Vagina (tissue), 2 donors: ENCODE results near the gene APP. TPM values are rescaled to one million over a fixed set of nuclear protein-coding genes. Genes with fewer than 3 reads are reported as not detected.

Experiments
- DNase-seq, 2 donors: peaks; one replicate each; pipeline ENCODE4 v3.0.0-alpha.2; 2017; ENCODE audit errors: extremely low spot score in 2 of 2
- H3K27ac ChIP-seq: fragments of 200-600 bp; sonication (generic); one replicate; pipeline ENCODE4 v1.5.1; 2019
- H3K27me3 ChIP-seq: fragments of 200-600 bp; sonication (generic); one replicate; pipeline ENCODE4 v1.5.1; 2019
- H3K36me3 ChIP-seq, 2 donors: fragments of 200-600 bp; sonication (generic); one replicate each; pipeline ENCODE4 v1.5.1; 2017 to 2019
- H3K4me1 ChIP-seq: fragments of 200-600 bp; sonication (generic); one replicate; pipeline ENCODE4 v1.5.1; 2019
- H3K4me3 ChIP-seq, 2 donors: fragments of 200-600 bp; sonication (generic); 1 replicate in 1 of 2; 2 replicates in 1 of 2; pipeline ENCODE4 v1.5.1; 2016 to 2019
- H3K9me3 ChIP-seq: fragments of 200-600 bp; sonication (generic); one replicate; pipeline ENCODE4 v1.5.1; 2019
- CTCF ChIP-seq, 3 experiments: fragments of 450-650 bp in 2 of 3; fragments of 200-600 bp in 1 of 3; sonication (generic) in 1 of 3; IDR thresholded peaks; one replicate each; pipeline ENCODE4 v1.5.1; 2017 to 2019; ENCODE audit warnings: antibody characterized with exemption in 3 of 3, mild to moderate bottlenecking in 2 of 3, moderate library complexity in 2 of 3
- POLR2A ChIP-seq, 2 donors: fragments of 450-650 bp; IDR thresholded peaks; one replicate each; pipeline ENCODE4 v1.6.1; 2017; ENCODE audit warnings: antibody characterized with exemption in 2 of 2, mild to moderate bottlenecking in 2 of 2, moderate library complexity in 2 of 2
- POLR2AphosphoS5 ChIP-seq, 2 donors: sonication (generic); formaldehyde crosslinking; IDR thresholded peaks; one replicate each; pipeline ENCODE4 v1.9.0; 2017; ENCODE audit warnings: antibody characterized with exemption in 2 of 2, mild to moderate bottlenecking in 2 of 2, low read depth in 1 of 2; ENCODE audit not compliant: insufficient read depth in 1 of 2
- intact Hi-C: fragments of 100-400 bp; cut with DNase I; formaldehyde crosslinking; loops from one replicate; pipeline ENCODE4 v1.15.1; 2023
- total RNA-seq: library from RNA; depleted of rRNA; stranded (reverse); fragments of >200 nt; gene quantifications from one replicate; pipeline ENCODE4 v1.2.3, GENCODE V29; 2016

Gene APP
- total RNA-seq, 1 donor from 2014 or later: 315 TPM

GRCh38 chr21:26167593-26167992, 3.0 kb downstream of the APP start:
- Histone ChIP-seq H3K4me1 (peaks cover 27% of the 10 kb centered on the region), H3K9me3 (no peaks in the 10 kb centered on the region), H3K4me3 (no peak overlapping the region), H3K27ac (no peak overlapping the region), H3K27me3 (no peaks in the 10 kb centered on the region), H3K36me3 (no peaks in the 10 kb centered on the region)
- TF ChIP-seq CTCF (IDR thresholded peaks at IDR 0.05): no peak
- TF ChIP-seq POLR2AphosphoS5 (IDR thresholded peaks at IDR 0.05; ENCODE audit: insufficient read depth in 1 of 2, low read depth in 1 of 2): no peak
- no peak for TF ChIP-seq POLR2A (IDR thresholded peaks at IDR 0.05)
- intact Hi-C loops: no loop called here
- no peak for DNase-seq

GRCh38 chr21:26165331-26165730, 5.2 kb downstream of the APP start:
- no peak overlapping the region for H3K27ac ChIP-seq
- no peaks in the 10 kb centered on the region for H3K27me3 ChIP-seq
- H3K36me3 ChIP-seq: no peaks in the 10 kb centered on the region
- no peaks in the 10 kb centered on the region for H3K9me3 ChIP-seq
- H3K4me3 ChIP-seq: no peak overlapping the region
- peaks cover 21% of the 10 kb centered on the region for H3K4me1 ChIP-seq
- TF ChIP-seq POLR2AphosphoS5 (IDR thresholded peaks at IDR 0.05; ENCODE audit: insufficient read depth in 1 of 2, low read depth in 1 of 2): no peak
- TF ChIP-seq CTCF (IDR thresholded peaks at IDR 0.05): no peak
- no peak for TF ChIP-seq POLR2A (IDR thresholded peaks at IDR 0.05)
- DNase-seq: no peak
- intact Hi-C loops: no loop called here

GRCh38 chr21:26164311-26164710, 6.3 kb downstream of the APP start:
- Histone ChIP-seq H3K36me3 (no peaks in the 10 kb centered on the region), H3K27me3 (no peaks in the 10 kb centered on the region), H3K4me3 (no peak overlapping the region), H3K27ac (no peak overlapping the region), H3K9me3 (no peaks in the 10 kb centered on the region), H3K4me1 (peaks cover 22% of the 10 kb centered on the region)
- TF ChIP-seq POLR2AphosphoS5 (IDR thresholded peaks at IDR 0.05; ENCODE audit: insufficient read depth in 1 of 2, low read depth in 1 of 2) (no peak), POLR2A (IDR thresholded peaks at IDR 0.05) (no peak), CTCF (IDR thresholded peaks at IDR 0.05) (no peak)
- DNase-seq: no peak
- intact Hi-C loops: no loop called here

GRCh38 chr21:26162081-26162480, 8.5 kb downstream of the APP start:
- no peak for TF ChIP-seq POLR2A (IDR thresholded peaks at IDR 0.05)
- Histone ChIP-seq H3K36me3 (no peaks in the 10 kb centered on the region), H3K9me3 (no peaks in the 10 kb centered on the region), H3K4me3 (no peak overlapping the region), H3K27me3 (no peaks in the 10 kb centered on the region), H3K27ac (no peak overlapping the region), H3K4me1 (peaks cover 14% of the 10 kb centered on the region)
- DNase-seq: no peak
- intact Hi-C loops: no loop called here

GRCh38 chr21:26159869-26160268, 10.7 kb downstream of the APP start:
- intact Hi-C loops: no loop called here
- Histone ChIP-seq H3K27me3 (no peaks in the 10 kb centered on the region), H3K4me1 (peaks cover 12% of the 10 kb centered on the region), H3K36me3 (no peaks in the 10 kb centered on the region), H3K9me3 (no peaks in the 10 kb centered on the region), H3K4me3 (no peak overlapping the region), H3K27ac (no peak overlapping the region)
- no peak for TF ChIP-seq POLR2A (IDR thresholded peaks at IDR 0.05)
- no peak for TF ChIP-seq POLR2AphosphoS5 (IDR thresholded peaks at IDR 0.05; ENCODE audit: insufficient read depth in 1 of 2, low read depth in 1 of 2)
- no peak for TF ChIP-seq CTCF (IDR thresholded peaks at IDR 0.05)
- DNase-seq: no peak

GRCh38 chr21:26157801-26158200, 12.8 kb downstream of the APP start:
- H3K36me3 ChIP-seq: no peaks in the 10 kb centered on the region
- intact Hi-C loops: no loop called here
- no peaks in the 10 kb centered on the region for H3K27me3 ChIP-seq
- DNase-seq: no peak
- no peak overlapping the region for H3K27ac ChIP-seq
- H3K4me1 ChIP-seq: peaks cover 16% of the 10 kb centered on the region
- H3K4me3 ChIP-seq: no peak overlapping the region
- TF ChIP-seq POLR2AphosphoS5 (IDR thresholded peaks at IDR 0.05; ENCODE audit: insufficient read depth in 1 of 2, low read depth in 1 of 2) (no peak), CTCF (IDR thresholded peaks at IDR 0.05) (no peak), POLR2A (IDR thresholded peaks at IDR 0.05) (no peak)
- no peaks in the 10 kb centered on the region for H3K9me3 ChIP-seq
